LNCAP (cell line): ENCODE data around the gene FAM193B.

ENCODE experiments used
- TF ChIP-seq, protein P1 (sequence below): fragments of 450-650 bp; IDR thresholded peaks from 2 replicates; pipeline ENCODE4 v1.5.1; 2017; ENCODE audit warnings: mild to moderate bottlenecking

FAM193B gene

DNA sequence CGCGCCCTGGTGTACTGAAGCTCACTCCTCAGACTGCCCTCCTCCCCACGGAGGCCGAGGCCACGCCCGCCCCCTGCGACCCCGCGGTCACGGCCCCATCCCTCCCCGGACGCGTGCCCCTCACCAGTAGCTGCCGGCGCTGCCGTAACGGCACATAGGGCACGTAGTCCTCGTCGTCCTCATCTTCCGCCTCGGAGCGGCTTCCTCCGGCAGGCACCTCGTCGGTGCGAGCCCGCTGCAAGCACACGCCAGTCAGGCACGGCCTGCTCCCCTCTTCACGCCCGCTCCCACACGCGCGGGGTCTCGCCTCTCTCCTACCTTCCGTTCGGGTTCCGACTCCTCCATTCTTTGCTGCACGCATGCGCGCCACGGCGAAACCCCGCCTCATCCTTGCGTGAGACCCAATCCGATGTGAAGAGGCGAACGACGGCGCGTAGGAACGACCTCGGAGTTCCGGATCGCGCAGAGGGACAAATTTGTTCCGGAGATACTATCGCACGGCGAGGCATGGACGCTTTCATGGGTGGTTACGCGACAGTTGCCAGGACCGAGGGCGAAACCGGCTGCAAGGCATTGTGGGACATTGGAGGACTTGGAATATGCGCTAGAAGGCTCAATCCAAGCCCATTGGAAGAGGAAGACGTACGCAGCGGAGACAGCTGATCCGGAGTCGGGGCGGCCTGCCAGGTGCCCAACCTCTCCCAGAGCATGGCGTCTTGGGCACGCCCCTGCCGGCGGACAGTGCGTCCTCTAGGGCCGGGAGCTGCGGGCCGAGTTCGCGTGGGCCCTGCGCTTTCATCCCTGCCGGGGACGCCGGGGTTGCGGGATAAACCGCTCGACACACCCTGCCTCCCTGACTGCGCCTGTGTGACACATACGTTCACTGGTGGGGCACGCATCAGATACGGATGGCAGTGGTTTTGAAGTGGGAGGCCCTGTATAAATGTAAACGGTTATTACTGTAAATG lies 37.5 kb downstream of the FAM193B start, which contains the start of gene DDX41:
Gene DDX41 (minus strand): TSS at position 361 of the 968 bp plus-strand sequence. CDS start 16 bp downstream, at position 345.
- TF ChIP-seq, protein P1, sequence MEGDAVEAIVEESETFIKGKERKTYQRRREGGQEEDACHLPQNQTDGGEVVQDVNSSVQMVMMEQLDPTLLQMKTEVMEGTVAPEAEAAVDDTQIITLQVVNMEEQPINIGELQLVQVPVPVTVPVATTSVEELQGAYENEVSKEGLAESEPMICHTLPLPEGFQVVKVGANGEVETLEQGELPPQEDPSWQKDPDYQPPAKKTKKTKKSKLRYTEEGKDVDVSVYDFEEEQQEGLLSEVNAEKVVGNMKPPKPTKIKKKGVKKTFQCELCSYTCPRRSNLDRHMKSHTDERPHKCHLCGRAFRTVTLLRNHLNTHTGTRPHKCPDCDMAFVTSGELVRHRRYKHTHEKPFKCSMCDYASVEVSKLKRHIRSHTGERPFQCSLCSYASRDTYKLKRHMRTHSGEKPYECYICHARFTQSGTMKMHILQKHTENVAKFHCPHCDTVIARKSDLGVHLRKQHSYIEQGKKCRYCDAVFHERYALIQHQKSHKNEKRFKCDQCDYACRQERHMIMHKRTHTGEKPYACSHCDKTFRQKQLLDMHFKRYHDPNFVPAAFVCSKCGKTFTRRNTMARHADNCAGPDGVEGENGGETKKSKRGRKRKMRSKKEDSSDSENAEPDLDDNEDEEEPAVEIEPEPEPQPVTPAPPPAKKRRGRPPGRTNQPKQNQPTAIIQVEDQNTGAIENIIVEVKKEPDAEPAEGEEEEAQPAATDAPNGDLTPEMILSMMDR, result no peak

DNA sequence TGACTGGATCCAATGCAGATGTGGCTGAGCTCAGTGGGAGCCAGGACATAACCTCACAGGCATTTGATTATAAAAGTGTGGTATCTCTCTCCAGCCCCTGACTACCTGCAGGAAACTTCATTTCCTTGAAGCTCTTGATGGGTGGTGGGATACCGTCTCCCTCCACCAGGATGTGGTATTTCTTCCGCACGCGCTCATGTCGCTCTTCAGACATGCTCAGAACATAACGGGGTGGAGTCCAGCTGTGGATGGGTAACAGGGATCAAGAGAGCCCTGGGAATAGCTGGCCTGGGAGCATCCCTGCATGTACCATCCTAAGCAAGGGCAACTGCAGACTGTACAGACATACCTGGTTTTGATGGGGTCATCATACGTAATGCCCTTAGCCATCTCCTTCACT lies 38.8 kb downstream of the FAM193B start:
- TF ChIP-seq, protein P1, result no peak

DNA sequence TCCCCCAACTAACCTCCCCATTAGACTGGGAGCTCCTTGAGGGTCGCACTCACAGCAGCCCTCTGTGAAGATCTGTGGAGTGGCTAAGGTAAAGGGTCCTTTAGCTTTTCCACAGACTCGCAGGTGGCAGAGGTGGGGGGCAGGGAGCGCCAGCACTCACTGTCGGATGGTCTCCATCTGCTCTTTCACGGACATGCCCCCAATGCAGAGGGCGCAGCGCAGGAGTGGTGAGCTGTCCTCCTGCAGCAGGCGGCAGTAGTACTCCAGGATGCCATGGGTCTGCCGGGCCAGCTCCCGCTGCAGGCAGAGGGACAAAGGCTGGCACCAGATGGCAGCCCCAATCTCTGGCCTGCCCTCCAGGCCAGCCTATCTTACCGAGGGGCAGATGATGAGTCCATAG lies 39.8 kb downstream of the FAM193B start:
- TF ChIP-seq, protein P1, result no peak

DNA sequence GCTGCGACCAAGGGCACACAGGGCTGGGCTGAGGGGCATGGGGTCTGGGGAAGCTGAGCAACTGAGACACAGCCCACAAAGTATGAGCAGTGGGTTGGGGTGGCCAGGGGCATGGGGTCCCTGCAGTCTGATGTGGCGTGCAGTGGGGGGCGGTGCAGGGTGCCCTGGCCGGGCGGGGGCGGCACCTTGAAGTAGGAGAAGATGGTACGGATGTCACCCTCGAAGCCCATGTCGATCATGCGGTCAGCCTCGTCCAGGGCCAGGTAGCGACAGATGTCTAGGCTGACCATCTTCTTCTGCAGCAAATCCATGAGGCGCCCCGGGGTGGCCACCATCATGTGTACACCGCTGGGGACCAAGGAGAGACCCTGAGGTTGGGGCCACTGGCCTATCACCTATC lies 40.9 kb downstream of the FAM193B start:
- TF ChIP-seq, protein P1, result no peak

DNA sequence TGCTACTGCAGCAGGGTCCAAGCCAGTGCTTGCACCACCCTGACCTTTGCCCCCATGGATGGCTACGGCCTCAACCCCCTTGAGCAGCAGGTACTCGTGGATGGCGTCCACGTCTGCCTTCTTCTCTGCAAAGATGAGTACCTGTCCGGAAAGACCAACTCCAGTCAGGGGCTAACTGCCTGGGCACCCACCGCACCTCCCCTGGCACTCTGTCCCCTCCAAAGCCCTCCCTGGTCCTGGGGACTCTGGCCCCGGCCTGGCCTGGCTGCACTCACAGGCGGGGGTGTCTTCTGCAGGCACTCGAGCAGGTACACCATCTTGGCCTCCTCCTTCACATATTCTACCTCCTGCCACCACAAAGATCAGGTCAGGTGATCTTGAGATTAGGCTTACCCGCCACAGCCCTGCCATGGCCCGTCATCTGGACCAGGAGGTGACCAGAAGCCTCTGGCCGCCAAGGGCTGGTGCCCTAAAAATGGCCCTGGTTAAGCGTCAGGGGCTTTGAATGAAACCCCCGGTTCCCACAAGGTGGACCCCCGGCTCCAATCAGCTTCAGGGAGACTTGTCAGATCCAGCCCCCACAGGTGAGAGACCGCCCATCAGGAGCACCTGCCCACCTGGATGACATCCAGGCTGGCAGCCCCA lies 41.5 kb downstream of the FAM193B start:
- TF ChIP-seq, protein P1, result no peak

DNA sequence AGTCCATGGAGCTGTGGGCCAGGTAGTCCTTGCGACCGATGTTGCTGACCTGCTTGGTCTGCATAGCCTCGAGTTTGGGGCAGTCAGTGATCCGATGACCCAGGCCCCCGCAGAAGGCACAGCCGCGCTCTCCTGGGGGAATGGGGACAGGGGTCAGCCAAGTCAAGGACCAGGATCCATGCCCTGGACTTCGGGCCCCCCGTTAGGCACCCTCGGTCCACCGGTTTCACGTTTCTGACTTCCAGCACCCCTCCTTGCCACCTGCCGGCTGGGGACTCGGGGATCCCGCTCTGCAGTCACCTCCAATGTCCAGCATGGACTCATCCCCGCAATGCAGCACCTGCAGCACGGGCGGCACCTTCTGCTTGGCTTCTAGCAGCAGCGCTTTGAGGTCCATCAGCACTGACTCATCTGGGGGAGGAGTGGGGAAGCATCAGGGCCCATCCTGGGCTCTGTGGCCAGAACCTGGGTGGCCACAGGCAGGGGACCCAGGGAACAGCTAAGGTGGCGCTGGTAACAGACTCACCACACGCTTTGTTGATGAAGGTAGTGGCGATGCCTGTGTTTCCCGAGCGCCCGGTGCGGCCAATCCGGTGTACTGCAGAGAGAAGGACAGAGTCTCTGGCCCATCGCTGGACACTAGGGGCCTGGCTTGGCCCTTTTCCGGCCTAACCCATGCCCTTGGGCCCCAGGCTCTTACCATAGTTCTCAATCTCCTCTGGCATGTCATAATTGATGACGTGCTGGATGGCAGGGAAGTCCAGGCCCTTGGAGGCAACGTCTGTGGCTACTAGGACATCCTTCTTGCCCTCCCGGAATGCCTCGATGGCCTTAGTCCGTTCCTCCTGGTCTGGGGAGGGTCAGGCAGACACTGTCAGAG lies 42.3 kb downstream of the FAM193B start:
- TF ChIP-seq, protein P1, result no peak

DNA sequence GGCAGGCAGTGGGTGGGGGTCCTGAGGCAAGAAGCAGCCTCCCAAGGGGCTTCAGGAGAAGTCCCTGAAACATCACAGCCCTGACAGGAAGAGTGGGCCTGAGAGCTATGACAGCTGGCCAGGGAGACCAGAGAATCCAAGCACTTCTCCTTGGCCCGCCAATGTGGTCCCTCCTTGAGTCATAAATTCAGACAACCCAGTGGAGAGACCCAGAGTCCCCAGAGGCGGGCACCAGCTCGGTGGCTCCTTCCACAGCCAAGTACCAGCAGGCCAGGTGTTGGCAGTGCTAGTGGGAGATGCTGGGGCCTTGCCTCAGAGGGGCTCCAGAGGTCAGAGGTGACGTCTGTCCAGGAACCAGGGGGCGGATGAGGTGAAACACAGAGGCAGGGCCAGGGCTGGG lies 43.2 kb downstream of the FAM193B start:
- TF ChIP-seq, protein P1, result no peak
